ENCODE data around the gene GLUD2.

- TF ChIP-seq, protein P1, sequence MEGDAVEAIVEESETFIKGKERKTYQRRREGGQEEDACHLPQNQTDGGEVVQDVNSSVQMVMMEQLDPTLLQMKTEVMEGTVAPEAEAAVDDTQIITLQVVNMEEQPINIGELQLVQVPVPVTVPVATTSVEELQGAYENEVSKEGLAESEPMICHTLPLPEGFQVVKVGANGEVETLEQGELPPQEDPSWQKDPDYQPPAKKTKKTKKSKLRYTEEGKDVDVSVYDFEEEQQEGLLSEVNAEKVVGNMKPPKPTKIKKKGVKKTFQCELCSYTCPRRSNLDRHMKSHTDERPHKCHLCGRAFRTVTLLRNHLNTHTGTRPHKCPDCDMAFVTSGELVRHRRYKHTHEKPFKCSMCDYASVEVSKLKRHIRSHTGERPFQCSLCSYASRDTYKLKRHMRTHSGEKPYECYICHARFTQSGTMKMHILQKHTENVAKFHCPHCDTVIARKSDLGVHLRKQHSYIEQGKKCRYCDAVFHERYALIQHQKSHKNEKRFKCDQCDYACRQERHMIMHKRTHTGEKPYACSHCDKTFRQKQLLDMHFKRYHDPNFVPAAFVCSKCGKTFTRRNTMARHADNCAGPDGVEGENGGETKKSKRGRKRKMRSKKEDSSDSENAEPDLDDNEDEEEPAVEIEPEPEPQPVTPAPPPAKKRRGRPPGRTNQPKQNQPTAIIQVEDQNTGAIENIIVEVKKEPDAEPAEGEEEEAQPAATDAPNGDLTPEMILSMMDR (IDR thresholded peaks at IDR 0.05) = no peak
- TF ChIP-seq EZH2 (IDR thresholded peaks at IDR 0.05; ENCODE audit: borderline replicate concordance, insufficient read depth, low read depth, low read length, poor library complexity, severe bottlenecking) = no peak
These were observed 46.8 kb upstream of the GLUD2 start for GRCh38 chrX:121000589-121000988.
